Measurements from ENCODE around the gene CDKAL1. TPM values are rescaled to one million over a fixed set of nuclear protein-coding genes. Genes with fewer than 3 reads are reported as not detected.

CDKAL1 gene
- total and polyA plus RNA-seq, 4 donors, result 2.0 to 12.9 (median 6.7) TPM

DNA sequence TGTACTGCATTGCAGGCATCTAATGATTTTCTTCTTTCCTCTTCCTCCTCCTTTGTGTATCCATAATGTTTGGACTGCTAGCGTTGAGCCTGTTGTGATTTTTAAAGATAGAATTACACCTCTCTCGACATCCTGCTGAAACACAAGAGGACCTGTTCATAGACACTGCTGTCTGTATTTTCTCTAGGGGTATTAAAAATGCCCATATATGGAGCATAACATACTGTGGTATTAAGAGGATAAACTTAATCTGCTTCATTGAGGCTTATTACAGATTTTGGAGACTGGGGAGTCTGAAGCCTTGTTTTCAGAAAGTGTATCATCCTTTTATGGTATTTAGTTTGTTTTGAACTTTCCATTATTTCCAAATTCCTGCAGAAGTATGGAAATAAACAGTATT lies 414.3 kb downstream of the CDKAL1 start:
- TF ChIP-seq, protein P1, sequence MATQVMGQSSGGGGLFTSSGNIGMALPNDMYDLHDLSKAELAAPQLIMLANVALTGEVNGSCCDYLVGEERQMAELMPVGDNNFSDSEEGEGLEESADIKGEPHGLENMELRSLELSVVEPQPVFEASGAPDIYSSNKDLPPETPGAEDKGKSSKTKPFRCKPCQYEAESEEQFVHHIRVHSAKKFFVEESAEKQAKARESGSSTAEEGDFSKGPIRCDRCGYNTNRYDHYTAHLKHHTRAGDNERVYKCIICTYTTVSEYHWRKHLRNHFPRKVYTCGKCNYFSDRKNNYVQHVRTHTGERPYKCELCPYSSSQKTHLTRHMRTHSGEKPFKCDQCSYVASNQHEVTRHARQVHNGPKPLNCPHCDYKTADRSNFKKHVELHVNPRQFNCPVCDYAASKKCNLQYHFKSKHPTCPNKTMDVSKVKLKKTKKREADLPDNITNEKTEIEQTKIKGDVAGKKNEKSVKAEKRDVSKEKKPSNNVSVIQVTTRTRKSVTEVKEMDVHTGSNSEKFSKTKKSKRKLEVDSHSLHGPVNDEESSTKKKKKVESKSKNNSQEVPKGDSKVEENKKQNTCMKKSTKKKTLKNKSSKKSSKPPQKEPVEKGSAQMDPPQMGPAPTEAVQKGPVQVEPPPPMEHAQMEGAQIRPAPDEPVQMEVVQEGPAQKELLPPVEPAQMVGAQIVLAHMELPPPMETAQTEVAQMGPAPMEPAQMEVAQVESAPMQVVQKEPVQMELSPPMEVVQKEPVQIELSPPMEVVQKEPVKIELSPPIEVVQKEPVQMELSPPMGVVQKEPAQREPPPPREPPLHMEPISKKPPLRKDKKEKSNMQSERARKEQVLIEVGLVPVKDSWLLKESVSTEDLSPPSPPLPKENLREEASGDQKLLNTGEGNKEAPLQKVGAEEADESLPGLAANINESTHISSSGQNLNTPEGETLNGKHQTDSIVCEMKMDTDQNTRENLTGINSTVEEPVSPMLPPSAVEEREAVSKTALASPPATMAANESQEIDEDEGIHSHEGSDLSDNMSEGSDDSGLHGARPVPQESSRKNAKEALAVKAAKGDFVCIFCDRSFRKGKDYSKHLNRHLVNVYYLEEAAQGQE (IDR thresholded peaks at IDR 0.05), result no peak
- no peak for TF ChIP-seq NR2F2 (IDR thresholded peaks at IDR 0.05)
- Histone ChIP-seq H3K36me3 (ENCODE audit: control insufficient read depth in 4 of 4, insufficient read depth in 3 of 4, low read depth in 1 of 4, low read length in 3 of 4) (no peaks in the 10 kb centered on the region), H3K4me1 (ENCODE audit: control insufficient read depth in 4 of 4, insufficient read depth in 4 of 4, low read length in 3 of 4) (peaks cover 0 to 2% (median 1%) of the 10 kb centered on the region in 4 donors), H3K9ac (ENCODE audit: low read depth in 1 of 2, low read length in 2 of 2) (no peak overlapping the region), H3K27ac (ENCODE audit: low read depth in 1 of 2, low read length in 2 of 2) (no peak overlapping the region), H3K9me3 (ENCODE audit: control insufficient read depth in 4 of 4, low read length in 3 of 4) (no peaks in the 10 kb centered on the region), H3K4me3 (ENCODE audit: low read depth in 1 of 3, low read length in 3 of 3) (no peak overlapping the region), H3K27me3 (ENCODE audit: control insufficient read depth in 4 of 4, insufficient read depth in 4 of 4, low read length in 3 of 4) (no peaks in the 10 kb centered on the region)
- no peak for DNase-seq (ENCODE audit: low spot score)
- WGBS, result 84% methylated on average over 2 of the region's 2 CpGs

DNA sequence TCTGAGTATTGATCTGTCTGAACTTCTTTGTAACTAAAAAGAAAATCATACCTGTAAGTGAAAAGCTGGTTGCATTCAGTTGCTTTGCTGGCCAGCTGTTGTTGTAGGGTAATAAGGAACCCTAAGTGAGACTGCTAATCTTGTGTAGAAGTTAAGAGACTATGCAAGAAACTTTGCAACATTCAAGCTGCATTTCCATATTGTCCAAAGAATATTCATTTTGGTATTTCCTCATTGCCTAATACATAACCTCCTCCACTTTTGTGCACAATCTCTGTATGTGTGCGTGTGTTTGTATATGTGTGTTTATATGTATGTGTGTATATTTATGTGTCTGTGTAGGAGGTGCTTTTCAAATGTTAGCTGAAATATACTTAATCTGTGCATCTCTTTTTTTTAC lies 414.9 kb downstream of the CDKAL1 start:
- H3K4me1 ChIP-seq (ENCODE audit: control insufficient read depth in 4 of 4, insufficient read depth in 4 of 4, low read length in 3 of 4), result peaks cover 0 to under 1% (median 0%) of the 10 kb centered on the region in 4 donors
- TF ChIP-seq, protein P2, sequence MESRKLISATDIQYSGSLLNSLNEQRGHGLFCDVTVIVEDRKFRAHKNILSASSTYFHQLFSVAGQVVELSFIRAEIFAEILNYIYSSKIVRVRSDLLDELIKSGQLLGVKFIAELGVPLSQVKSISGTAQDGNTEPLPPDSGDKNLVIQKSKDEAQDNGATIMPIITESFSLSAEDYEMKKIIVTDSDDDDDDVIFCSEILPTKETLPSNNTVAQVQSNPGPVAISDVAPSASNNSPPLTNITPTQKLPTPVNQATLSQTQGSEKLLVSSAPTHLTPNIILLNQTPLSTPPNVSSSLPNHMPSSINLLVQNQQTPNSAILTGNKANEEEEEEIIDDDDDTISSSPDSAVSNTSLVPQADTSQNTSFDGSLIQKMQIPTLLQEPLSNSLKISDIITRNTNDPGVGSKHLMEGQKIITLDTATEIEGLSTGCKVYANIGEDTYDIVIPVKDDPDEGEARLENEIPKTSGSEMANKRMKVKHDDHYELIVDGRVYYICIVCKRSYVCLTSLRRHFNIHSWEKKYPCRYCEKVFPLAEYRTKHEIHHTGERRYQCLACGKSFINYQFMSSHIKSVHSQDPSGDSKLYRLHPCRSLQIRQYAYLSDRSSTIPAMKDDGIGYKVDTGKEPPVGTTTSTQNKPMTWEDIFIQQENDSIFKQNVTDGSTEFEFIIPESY (IDR thresholded peaks at IDR 0.05), result no peak
- TF ChIP-seq, protein P1 (IDR thresholded peaks at IDR 0.05), result no peak
- TF ChIP-seq FOXA2 (IDR thresholded peaks at IDR 0.05) (no peak), HNF4A (conservative IDR thresholded peaks at IDR 0.05) (no peak), EGR1 (IDR thresholded peaks at IDR 0.05; ENCODE audit: low read depth in 2 of 2) (no peak), FOXA1 (IDR thresholded peaks at IDR 0.05) (no peak), JUND (IDR thresholded peaks at IDR 0.05) (no peak), SP1 (IDR thresholded peaks at IDR 0.05) (no peak), HNF4G (IDR thresholded peaks at IDR 0.05) (no peak), GABPA (IDR thresholded peaks at IDR 0.05 in 1 of 2, conservative IDR thresholded peaks at IDR 0.05 in 1 of 2) (no peak), YY1 (IDR thresholded peaks at IDR 0.05) (no peak), RXRA (IDR thresholded peaks at IDR 0.05) (no peak)
- WGBS, result 99% methylated on average over 1 of the region's 1 CpG
- no peak overlapping the region for H3K27ac ChIP-seq (ENCODE audit: low read depth in 1 of 2, low read length in 2 of 2)
- H3K9me3 ChIP-seq (ENCODE audit: control insufficient read depth in 4 of 4, low read length in 3 of 4), result no peaks in the 10 kb centered on the region
- H3K9ac ChIP-seq (ENCODE audit: low read depth in 1 of 2, low read length in 2 of 2), result no peak overlapping the region
- DNase-seq (ENCODE audit: low spot score), result no peak
- no peaks in the 10 kb centered on the region for H3K27me3 ChIP-seq (ENCODE audit: control insufficient read depth in 4 of 4, insufficient read depth in 4 of 4, low read length in 3 of 4)
- H3K36me3 ChIP-seq (ENCODE audit: control insufficient read depth in 4 of 4, insufficient read depth in 3 of 4, low read depth in 1 of 4, low read length in 3 of 4), result no peaks in the 10 kb centered on the region
- H3K4me3 ChIP-seq (ENCODE audit: low read depth in 1 of 3, low read length in 3 of 3), result no peak overlapping the region

All from liver (tissue), 9 donors.